Effector memory CD4-positive, alpha-beta T cell (primary cell): ENCODE data around the gene FBXW11.
"Not testable (repeated sequence)": the region's sequence is repeated elsewhere in the genome, so short reads cannot be mapped to it uniquely, and the experiment has no call there.

ENCODE experiments used
- DNase-seq, 3 donors: peaks; one replicate each; pipeline ENCODE4 v3.0.0-alpha.2; 2020
- H3K27ac ChIP-seq: 2 replicates; pipeline ENCODE4 v1.7.0; 2013; ENCODE audit warnings: mild to moderate bottlenecking, low read length, moderate library complexity; ENCODE audit not compliant: insufficient read depth, poor library complexity, severe bottlenecking
- H3K27me3 ChIP-seq: replicated peaks from 2 replicates; pipeline ENCODE4 v1.7.0; 2013; ENCODE audit warnings: mild to moderate bottlenecking, low read length; ENCODE audit not compliant: insufficient read depth, control insufficient read depth, poor library complexity, severe bottlenecking
- H3K36me3 ChIP-seq: 2 replicates; pipeline ENCODE4 v1.7.0; 2013; ENCODE audit warnings: mild to moderate bottlenecking, low read length, moderate library complexity; ENCODE audit not compliant: control insufficient read depth, insufficient read depth
- H3K4me1 ChIP-seq: 2 replicates; pipeline ENCODE4 v1.7.0; 2013; ENCODE audit warnings: low read length, mild to moderate bottlenecking; ENCODE audit not compliant: control insufficient read depth, insufficient read depth, poor library complexity, severe bottlenecking
- H3K4me3 ChIP-seq: 2 replicates; pipeline ENCODE4 v1.7.0; 2013; ENCODE audit warnings: low read length, low read depth, mild to moderate bottlenecking; ENCODE audit not compliant: insufficient read depth, poor library complexity, severe bottlenecking
- H3K9me3 ChIP-seq: 2 replicates; pipeline ENCODE4 v1.7.0; 2013; ENCODE audit warnings: mild to moderate bottlenecking, low read length, moderate library complexity; ENCODE audit not compliant: control insufficient read depth

Gene FBXW11

DNA sequence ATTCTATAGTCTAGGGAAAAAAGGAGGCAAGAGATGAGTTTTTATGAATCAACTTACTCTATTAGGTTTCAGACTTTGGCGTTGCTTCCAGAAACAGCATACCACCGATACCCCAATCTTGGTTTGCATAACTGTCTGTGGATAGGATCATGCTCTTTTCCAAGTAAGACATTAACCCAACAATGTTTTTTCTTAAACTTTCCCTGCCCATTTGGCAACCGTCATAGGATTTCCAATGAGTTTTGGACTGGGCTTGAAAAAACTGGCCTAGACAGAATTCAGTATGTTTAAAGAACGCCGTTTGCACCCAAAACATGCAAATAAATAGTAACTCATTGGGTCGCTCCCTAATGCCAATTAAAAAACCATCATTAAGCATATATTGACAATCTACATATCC is 114.8 kb downstream of the FBXW11 start:
- H3K27me3 ChIP-seq, result no peaks in the 10 kb centered on the region
- DNase-seq, result no peak
- no peak overlapping the region for H3K4me3 ChIP-seq
- H3K4me1 ChIP-seq, result no peaks in the 10 kb centered on the region
- H3K9me3 ChIP-seq, result no peaks in the 10 kb centered on the region
- H3K27ac ChIP-seq, result no peak overlapping the region
- peaks cover 30% of the 10 kb centered on the region for H3K36me3 ChIP-seq

DNA sequence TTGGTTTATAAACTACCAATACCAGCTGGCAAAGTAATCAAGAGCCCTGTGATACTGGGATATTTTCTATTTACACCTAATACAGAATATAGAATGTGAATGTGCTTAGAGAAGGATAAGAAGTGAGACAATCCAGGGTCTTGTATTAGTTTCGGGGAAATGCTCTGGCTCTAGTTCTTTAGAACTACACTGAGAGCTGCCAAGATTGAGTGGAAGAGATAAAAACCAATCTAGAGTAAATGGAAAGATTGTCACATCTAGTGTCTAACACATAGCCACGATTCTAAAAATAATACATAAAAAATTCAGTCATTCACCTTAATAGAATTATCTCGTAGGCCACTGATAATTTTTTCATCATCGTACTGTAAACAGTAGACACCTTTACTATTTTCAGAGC is 115.3 kb downstream of the FBXW11 start:
- Histone ChIP-seq H3K4me3 (no peak overlapping the region), H3K9me3 (no peaks in the 10 kb centered on the region), H3K4me1 (no peaks in the 10 kb centered on the region), H3K27me3 (no peaks in the 10 kb centered on the region), H3K27ac (no peak overlapping the region), H3K36me3 (peaks cover 30% of the 10 kb centered on the region)
- no peak for DNase-seq

DNA sequence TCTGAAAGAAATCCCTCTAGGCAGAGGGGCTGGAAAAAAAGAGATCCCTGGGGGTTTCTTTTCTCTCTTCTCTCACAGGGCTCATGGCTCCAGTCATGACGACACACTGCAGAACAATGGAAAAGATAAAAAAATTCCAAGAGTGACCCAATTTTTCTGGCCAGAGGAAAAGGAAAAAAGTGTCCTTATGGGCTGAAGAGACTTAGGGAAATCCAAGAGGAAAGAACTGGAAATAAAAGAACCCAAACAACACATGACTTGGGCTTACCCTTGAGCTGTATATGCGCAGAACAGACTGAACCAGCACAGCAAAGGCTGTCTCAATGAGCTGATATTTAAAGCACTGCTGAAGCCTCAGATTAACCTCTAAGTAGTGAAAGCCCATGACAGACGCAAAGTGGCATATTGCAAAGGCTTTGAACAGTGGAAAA is 118.4 kb downstream of the FBXW11 start:
- no peak for DNase-seq
- H3K36me3 ChIP-seq, result peaks cover 25% of the 10 kb centered on the region
- H3K9me3 ChIP-seq, result no peaks in the 10 kb centered on the region
- no peak overlapping the region for H3K4me3 ChIP-seq
- H3K27ac ChIP-seq, result no peak overlapping the region
- H3K4me1 ChIP-seq, result no peaks in the 10 kb centered on the region
- H3K27me3 ChIP-seq, result no peaks in the 10 kb centered on the region

DNA sequence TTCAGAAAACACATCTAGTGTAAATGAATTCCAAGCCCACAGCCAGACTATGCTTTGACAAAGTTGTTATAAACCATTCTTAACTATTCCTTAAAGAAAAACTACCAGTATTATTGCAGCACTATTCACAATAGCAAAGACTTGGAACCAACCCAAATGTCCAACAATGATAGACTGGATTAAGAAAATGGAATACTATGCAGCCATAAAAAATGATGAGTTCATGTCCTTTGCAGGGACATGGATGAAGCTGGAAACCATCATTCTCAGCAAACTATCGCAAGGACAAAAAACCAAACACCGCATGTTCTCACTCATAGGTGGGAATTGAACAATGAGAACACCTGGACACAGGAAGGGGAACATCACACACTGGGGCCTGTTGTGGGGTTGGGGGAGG is 120.4 kb downstream of the FBXW11 start:
- not testable (repeated sequence) for H3K4me1 ChIP-seq, H3K4me3 ChIP-seq, H3K27me3 ChIP-seq, DNase-seq, H3K9me3 ChIP-seq, H3K27ac ChIP-seq
- H3K36me3 ChIP-seq, result peaks cover 15% of the 10 kb centered on the region

DNA sequence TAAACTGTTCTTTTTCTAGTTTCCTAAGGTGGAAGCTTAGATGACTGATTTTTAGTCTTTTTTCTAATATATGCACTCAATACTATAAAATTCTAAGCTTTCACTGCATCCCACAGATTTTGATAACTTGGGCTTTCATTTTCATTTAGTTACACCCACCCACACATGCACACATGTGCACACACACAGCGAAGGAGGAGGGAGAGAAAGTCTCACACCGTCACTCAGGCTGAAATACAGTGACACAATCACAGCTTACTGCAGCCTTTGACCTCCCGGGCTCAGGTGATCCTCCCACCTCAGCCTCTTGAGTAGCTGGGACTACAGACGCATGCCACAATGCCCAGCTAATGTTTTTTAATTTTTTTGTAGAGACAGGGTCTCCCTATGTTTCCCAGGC is 124.3 kb downstream of the FBXW11 start:
- Histone ChIP-seq H3K27me3 (no peaks in the 10 kb centered on the region), H3K9me3 (no peaks in the 10 kb centered on the region), H3K4me3 (no peak overlapping the region), H3K36me3 (peaks cover 13% of the 10 kb centered on the region), H3K27ac (no peak overlapping the region), H3K4me1 (no peaks in the 10 kb centered on the region)
- no peak for DNase-seq

DNA sequence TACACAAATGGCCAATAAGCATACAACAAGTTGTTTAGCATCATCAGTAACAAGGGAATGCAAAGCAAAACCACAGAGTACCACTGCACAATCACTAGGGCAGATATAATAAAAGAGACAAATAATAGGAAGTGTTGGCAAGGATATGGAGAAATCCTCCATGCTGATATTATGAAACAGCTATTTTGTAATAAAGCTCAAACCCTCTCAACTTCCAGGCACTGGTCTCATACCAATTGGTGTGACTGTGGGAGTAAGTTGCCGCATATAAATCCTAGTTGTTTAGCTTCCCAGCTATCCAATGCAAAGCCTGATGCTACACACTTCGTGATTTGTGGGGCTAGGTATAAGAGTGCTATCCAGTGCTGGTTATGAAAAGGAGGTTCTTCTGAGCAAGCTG is 132.2 kb downstream of the FBXW11 start:
- H3K4me1 ChIP-seq, result no peaks in the 10 kb centered on the region
- H3K36me3 ChIP-seq, result peaks cover 61% of the 10 kb centered on the region
- no peak overlapping the region for H3K4me3 ChIP-seq
- no peaks in the 10 kb centered on the region for H3K9me3 ChIP-seq
- H3K27ac ChIP-seq, result no peak overlapping the region
- no peak for DNase-seq
- H3K27me3 ChIP-seq, result no peaks in the 10 kb centered on the region

DNA sequence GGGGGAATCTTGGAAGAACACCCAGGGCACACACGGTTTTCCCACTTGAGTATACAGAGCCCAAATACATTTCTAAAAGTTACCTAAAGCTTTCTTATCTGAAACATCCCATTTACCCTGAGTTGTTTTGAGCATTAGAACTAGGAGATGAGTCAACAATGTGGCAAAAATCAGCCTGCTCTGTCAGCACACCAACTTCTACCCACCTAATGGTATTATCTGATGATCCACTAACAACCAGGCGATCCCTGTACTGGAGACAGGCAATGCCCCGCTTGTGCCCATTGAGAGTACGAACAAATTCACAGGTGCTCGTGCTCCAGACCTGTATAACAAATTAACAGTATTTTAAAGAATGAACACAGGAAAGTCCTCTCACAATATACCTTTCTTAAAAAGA is 133.8 kb downstream of the FBXW11 start:
- no peaks in the 10 kb centered on the region for H3K4me1 ChIP-seq
- no peak overlapping the region for H3K27ac ChIP-seq
- DNase-seq, result no peak
- H3K4me3 ChIP-seq, result no peak overlapping the region
- peaks cover 66% of the 10 kb centered on the region for H3K36me3 ChIP-seq
- H3K9me3 ChIP-seq, result no peaks in the 10 kb centered on the region
- no peaks in the 10 kb centered on the region for H3K27me3 ChIP-seq

DNA sequence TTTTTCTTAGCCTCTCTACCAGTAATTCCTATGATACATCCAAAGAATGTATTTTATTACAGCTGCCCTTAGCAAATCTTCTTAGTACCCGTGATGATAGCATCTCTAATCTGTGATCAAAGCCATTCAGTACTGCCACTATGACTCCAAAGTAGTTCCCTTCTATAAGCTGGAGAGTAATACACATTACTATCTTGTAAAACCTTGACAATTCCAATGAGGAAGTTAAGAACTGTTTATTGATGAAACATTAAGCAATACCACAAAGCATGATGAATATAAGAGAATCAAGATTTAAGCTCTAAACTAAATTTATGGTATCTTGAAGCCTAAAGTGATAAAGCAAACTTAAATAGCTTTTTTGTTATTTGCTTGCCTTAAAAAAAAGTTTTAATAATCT is 134.7 kb downstream of the FBXW11 start:
- Histone ChIP-seq H3K36me3 (peaks cover 56% of the 10 kb centered on the region), H3K27ac (no peak overlapping the region), H3K4me3 (no peak overlapping the region), H3K9me3 (no peaks in the 10 kb centered on the region), H3K27me3 (no peaks in the 10 kb centered on the region), H3K4me1 (no peaks in the 10 kb centered on the region)
- no peak for DNase-seq

DNA sequence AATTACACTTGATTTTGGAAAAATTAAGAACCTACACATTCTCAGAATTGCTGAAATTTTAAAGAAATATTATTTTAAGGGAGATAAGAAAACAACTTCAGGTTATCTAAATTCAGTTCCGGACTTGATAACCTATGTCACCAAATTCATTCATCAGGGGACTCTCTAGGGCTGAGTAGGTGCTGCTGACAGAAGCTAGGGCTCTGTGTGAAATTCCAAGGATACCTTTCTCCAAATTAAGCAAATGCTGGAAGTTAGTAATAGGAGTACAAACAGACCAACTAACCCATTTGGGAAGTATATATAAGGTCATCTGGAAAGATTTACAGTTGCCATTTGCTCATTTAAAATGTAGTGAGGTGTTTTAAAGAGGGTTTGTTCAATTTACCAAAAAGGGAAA is 136.5 kb downstream of the FBXW11 start:
- Histone ChIP-seq H3K9me3 (no peaks in the 10 kb centered on the region), H3K27me3 (no peaks in the 10 kb centered on the region), H3K4me1 (no peaks in the 10 kb centered on the region), H3K27ac (no peak overlapping the region), H3K4me3 (no peak overlapping the region), H3K36me3 (peaks cover 40% of the 10 kb centered on the region)
- no peak for DNase-seq

DNA sequence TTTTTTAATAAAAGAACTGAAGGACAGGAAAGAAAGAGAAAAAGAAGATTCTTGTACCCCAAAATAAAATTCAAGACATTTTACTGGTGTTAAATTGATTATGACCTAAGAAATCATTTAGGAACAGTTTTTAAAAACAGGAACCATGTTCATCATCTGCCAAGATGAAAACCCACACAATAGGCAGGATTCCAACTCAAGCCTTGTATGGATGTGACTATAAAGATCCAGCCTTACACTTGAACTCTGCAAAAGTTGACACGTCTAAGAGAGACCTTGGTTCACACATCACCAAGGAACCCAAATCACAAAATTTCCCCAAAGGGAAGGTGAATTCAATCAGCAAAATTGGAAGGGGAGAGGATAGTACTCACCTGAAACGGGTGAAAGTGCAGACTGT is 138.2 kb downstream of the FBXW11 start:
- Histone ChIP-seq H3K36me3 (peaks cover 34% of the 10 kb centered on the region), H3K4me1 (no peaks in the 10 kb centered on the region), H3K27me3 (no peaks in the 10 kb centered on the region)

DNA sequence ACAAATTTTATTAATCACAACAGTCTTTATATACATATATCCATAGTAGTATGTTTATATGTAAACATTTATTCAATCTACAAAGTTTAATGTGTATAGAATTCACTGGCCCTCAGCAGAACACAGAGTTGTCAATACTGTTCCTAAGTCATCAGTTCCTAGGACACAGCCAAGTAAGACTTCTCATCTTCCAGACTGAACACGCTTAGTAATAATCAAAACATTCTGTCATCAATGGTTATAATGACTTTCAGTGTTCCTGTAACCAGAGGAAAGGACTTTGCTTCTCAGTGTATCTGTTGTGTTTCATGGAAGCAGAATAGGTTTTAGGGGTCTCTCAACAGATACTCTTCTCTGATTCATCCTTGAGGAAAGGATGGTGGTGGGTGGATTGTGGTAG is 138.7 kb downstream of the FBXW11 start:
- no peak for DNase-seq
- Histone ChIP-seq H3K4me1 (no peaks in the 10 kb centered on the region), H3K27me3 (no peaks in the 10 kb centered on the region), H3K9me3 (no peaks in the 10 kb centered on the region), H3K27ac (no peak overlapping the region), H3K4me3 (no peak overlapping the region), H3K36me3 (peaks cover 34% of the 10 kb centered on the region)

More for the DNA sequence above, 138.2 kb downstream of the FBXW11 start:
- DNase-seq, result no peak
- Histone ChIP-seq H3K4me3 (no peak overlapping the region), H3K27ac (no peak overlapping the region), H3K9me3 (no peaks in the 10 kb centered on the region)
